Panc1 (cell line): ENCODE measurements around the gene DAPK1. TPM values are rescaled to one million over a fixed set of nuclear protein-coding genes. Genes with fewer than 3 reads are reported as not detected.

Source experiments
- ATAC-seq: fragments of 200-7000 bp; cut with Tn5 transposase; 2 replicates; pipeline ENCODE4 v1.9.1; 2020; ENCODE audit warnings: mild to moderate bottlenecking, moderate library complexity
- BruUV-seq: library from RNA; stranded (reverse); fragments of 400-500 nt; replicated peaks from 2 replicates; lab custom pipeline; 2021; lab: Mats Ljungman, UMichigan
- CTCF ChIA-PET: fragments of 300-600 bp; sonication (Branson Sonifier 250); formaldehyde crosslinking; loops from one replicate; lab custom pipeline; 2022; ENCODE audit warnings: antibody characterized with exemption; lab: Charles Lee
- POLR2A ChIA-PET: fragments of 300-600 bp; sonication (Branson Sonifier 250); formaldehyde crosslinking; loops from one replicate; lab custom pipeline; 2022; ENCODE audit warnings: antibody characterized with exemption; lab: Charles Lee
- DNase-seq: peaks from one replicate; pipeline ENCODE4 v3.0.0-alpha.2; 2010; ENCODE audit warnings: low read depth, low spot score
- H3K27ac ChIP-seq: 2 replicates; pipeline ENCODE4 v1.5.1; 2011; ENCODE audit warnings: mild to moderate bottlenecking, low read length, inconsistent platforms
- H3K27me3 ChIP-seq: fragments of 200-500 bp; sonication (Bioruptor generic); 2 replicates; pipeline ENCODE4 v1.6.0; 2014; ENCODE audit warnings: low read length, inconsistent platforms; ENCODE audit not compliant: control insufficient read depth, insufficient read depth
- H3K36me3 ChIP-seq: fragments of 200-500 bp; sonication (Bioruptor generic); 2 replicates; pipeline ENCODE4 v1.5.1; 2014; ENCODE audit warnings: inconsistent platforms, mild to moderate bottlenecking, low read length, moderate library complexity; ENCODE audit not compliant: control insufficient read depth, insufficient read depth
- H3K4me1 ChIP-seq: 2 replicates; pipeline ENCODE4 v1.5.1; 2011; ENCODE audit warnings: inconsistent platforms, mild to moderate bottlenecking, low read length, moderate library complexity; ENCODE audit not compliant: control insufficient read depth, insufficient read depth
- H3K4me3 ChIP-seq, 2 experiments: 2 replicates each; pipeline ENCODE4 v1.5.1; 2011 to 2012; ENCODE audit warnings: low read depth in 2 of 2, low read length in 2 of 2, mild to moderate bottlenecking in 2 of 2, inconsistent platforms in 1 of 2, moderate library complexity in 1 of 2
- H3K9me3 ChIP-seq: fragments of 200-500 bp; sonication (Bioruptor generic); 2 replicates; pipeline ENCODE4 v1.5.1; 2014; ENCODE audit warnings: low read depth, mild to moderate bottlenecking, inconsistent platforms, low read length, moderate library complexity; ENCODE audit not compliant: control insufficient read depth, insufficient read depth
- CTCF ChIP-seq: fragments of 450-650 bp; IDR thresholded peaks from 2 replicates; pipeline ENCODE4 v1.5.1; 2017; ENCODE audit warnings: mild to moderate bottlenecking
- POLR2AphosphoS5 ChIP-seq: IDR thresholded peaks from 2 replicates; pipeline ENCODE4 v1.6.1; 2012; ENCODE audit warnings: mild to moderate bottlenecking, low read depth, low read length, moderate library complexity
- REST ChIP-seq, 2 experiments: IDR thresholded peaks; 2 replicates each; pipeline ENCODE4 v1.6.1; 2011 to 2012; ENCODE audit warnings: low read depth in 2 of 2, control low read depth in 1 of 2, low read length in 1 of 2, mild to moderate bottlenecking in 1 of 2, moderate library complexity in 1 of 2; ENCODE audit not compliant: insufficient read depth in 1 of 2
- SIN3A ChIP-seq: IDR thresholded peaks from 2 replicates; pipeline ENCODE4 v1.6.1; 2012; ENCODE audit warnings: low read depth, mild to moderate bottlenecking, low read length, moderate library complexity, borderline replicate concordance; ENCODE audit not compliant: insufficient read depth
- TCF7L2 ChIP-seq: IDR thresholded peaks from 2 replicates; pipeline ENCODE4 v1.6.1; 2011; ENCODE audit warnings: mild to moderate bottlenecking, low read depth, low read length, inconsistent platforms
- in situ Hi-C: cut with HindIII; loops from 2 replicates; pipeline ENCODE4 v1.10.0; 2016; ENCODE audit warnings: low sequenced_read_pairs, low pct_unique_long_range_greater_than_20kb
- intact Hi-C: fragments of 100-400 bp; cut with micrococcal nuclease; formaldehyde crosslinking; loops from one replicate; pipeline ENCODE4 v1.10.0; 2022; ENCODE audit not compliant: unreplicated experiment
- total RNA-seq: library from RNA; stranded (reverse); gene quantifications from one replicate; pipeline ENCODE4 v1.2.1, GENCODE V29; 2021; ENCODE audit not compliant: unreplicated experiment

Gene DAPK1
- total RNA-seq, 1 experiment from 2014 or later: 0.87 TPM

GRCh38 chr9:87464110-87464991, 33.3 kb upstream of the DAPK1 start:
- BruUV-seq: no TSS peak
- ChIA-PET POLR2A (no interaction called here), CTCF (no interaction called here)
- DNase-seq (no peak), ATAC-seq (no peak)
- Histone ChIP-seq H3K9me3 (no peaks in the 10 kb centered on the region), H3K27me3 (no peaks in the 10 kb centered on the region), H3K4me1 (no peaks in the 10 kb centered on the region), H3K27ac (no peak overlapping the region), H3K36me3 (no peaks in the 10 kb centered on the region), H3K4me3 (no peak overlapping the region)
- in situ Hi-C loops (no loop called here), intact Hi-C loops (no loop called here)
- TF ChIP-seq POLR2AphosphoS5 (no peak), REST (IDR thresholded peaks at IDR 0.05; ENCODE audit: insufficient read depth in 1 of 2, low read depth in 2 of 2, low read length in 1 of 2) (no peak), CTCF (no peak)

- TF ChIP-seq TCF7L2 (no peak), CTCF (no peak), SIN3A (no peak), REST (IDR thresholded peaks at IDR 0.05; ENCODE audit: insufficient read depth in 1 of 2, low read depth in 2 of 2, low read length in 1 of 2) (no peak), POLR2AphosphoS5 (no peak)
- Histone ChIP-seq H3K36me3 (no peaks in the 10 kb centered on the region), H3K4me3 (no peak overlapping the region), H3K4me1 (no peaks in the 10 kb centered on the region), H3K27ac (no peak overlapping the region), H3K9me3 (no peaks in the 10 kb centered on the region), H3K27me3 (no peaks in the 10 kb centered on the region)
- DNase-seq (no peak), ATAC-seq (no peak)
- CTCF ChIA-PET: no interaction called here
- intact Hi-C loops (no loop called here), in situ Hi-C loops (no loop called here)
- POLR2A ChIA-PET: no interaction called here
- no TSS peak for BruUV-seq
Observed at GRCh38 chr9:87464992-87465378, 32.7 kb upstream of the DAPK1 start.
